ENCODE measurements around the gene MYO5A.

MYO5A gene

GRCh38 chr15:52546031-52546751, 17.5 kb upstream of the MYO5A start:
- DNase-seq (ENCODE audit: insufficient read length, low spot score) (no peak), FAIRE-seq (no peak)
- peak; percentile 25; the same call in 1 of the 2 replicates for TF ChIP-seq POLR2A (IDR thresholded peaks at IDR 0.05; ENCODE audit: low read depth, low read length)
- no peak for TF ChIP-seq TAF1 (IDR thresholded peaks at IDR 0.05; ENCODE audit: low read depth, low read length)
- peak; percentile 74; the same call in 1 of the 2 replicates for TF ChIP-seq POLR2AphosphoS5 (IDR thresholded peaks at IDR 0.05; ENCODE audit: low read depth, low read length)

- no peak for FAIRE-seq
Measured at GRCh38 chr15:52540374-52541012, 11.8 kb upstream of the MYO5A start.

GRCh38 chr15:52537459-52537858, 8.8 kb upstream of the MYO5A start:
- DNase-seq (ENCODE audit: insufficient read length, low spot score) (no peak), FAIRE-seq (no peak)
- TF ChIP-seq POLR2AphosphoS5 (IDR thresholded peaks at IDR 0.05; ENCODE audit: low read depth, low read length) (no peak), PAX5 (IDR thresholded peaks at IDR 0.05; ENCODE audit: insufficient read depth, low read length, severe bottlenecking) (no peak), POLR2A (IDR thresholded peaks at IDR 0.05; ENCODE audit: low read depth, low read length) (no peak), POU2F2 (IDR thresholded peaks at IDR 0.05; ENCODE audit: low read depth, low read length) (no peak), SPI1 (IDR thresholded peaks at IDR 0.05; ENCODE audit: low read depth, low read length) (no peak), TAF1 (IDR thresholded peaks at IDR 0.05; ENCODE audit: low read depth, low read length) (no peak)

More at GRCh38 chr15:52540374-52541012, 11.8 kb upstream of the MYO5A start:
- DNase-seq (ENCODE audit: insufficient read length, low spot score): no peak
- TF ChIP-seq PAX5 (IDR thresholded peaks at IDR 0.05; ENCODE audit: insufficient read depth, low read length, severe bottlenecking) (no peak), TAF1 (IDR thresholded peaks at IDR 0.05; ENCODE audit: low read depth, low read length) (no peak), POU2F2 (IDR thresholded peaks at IDR 0.05; ENCODE audit: low read depth, low read length) (no peak), SPI1 (IDR thresholded peaks at IDR 0.05; ENCODE audit: low read depth, low read length) (no peak), POLR2A (IDR thresholded peaks at IDR 0.05; ENCODE audit: low read depth, low read length) (no peak), POLR2AphosphoS5 (IDR thresholded peaks at IDR 0.05; ENCODE audit: low read depth, low read length) (no peak)

GRCh38 chr15:52532427-52532826, 3.7 kb upstream of the MYO5A start:
- TF ChIP-seq POLR2AphosphoS5 (IDR thresholded peaks at IDR 0.05; ENCODE audit: low read depth, low read length): no peak
- TF ChIP-seq POU2F2 (IDR thresholded peaks at IDR 0.05; ENCODE audit: low read depth, low read length): no peak
- no peak for TF ChIP-seq POLR2A (IDR thresholded peaks at IDR 0.05; ENCODE audit: low read depth, low read length)
- TF ChIP-seq TAF1 (IDR thresholded peaks at IDR 0.05; ENCODE audit: low read depth, low read length): no peak
- TF ChIP-seq SPI1 (IDR thresholded peaks at IDR 0.05; ENCODE audit: low read depth, low read length): no peak
- TF ChIP-seq PAX5 (IDR thresholded peaks at IDR 0.05; ENCODE audit: insufficient read depth, low read length, severe bottlenecking): no peak
- no peak for FAIRE-seq

GRCh38 chr15:52529940-52530339, 1.3 kb upstream of the MYO5A start:
- FAIRE-seq (no peak), DNase-seq (ENCODE audit: insufficient read length, low spot score) (no peak)
- no peak for TF ChIP-seq TAF1 (IDR thresholded peaks at IDR 0.05; ENCODE audit: low read depth, low read length)

More at GRCh38 chr15:52532427-52532826, 3.7 kb upstream of the MYO5A start:
- DNase-seq (ENCODE audit: insufficient read length, low spot score): no peak

- no peak for DNase-seq (ENCODE audit: insufficient read length, low spot score)
- TF ChIP-seq POLR2AphosphoS5 (IDR thresholded peaks at IDR 0.05; ENCODE audit: low read depth, low read length) (no peak), POU2F2 (IDR thresholded peaks at IDR 0.05; ENCODE audit: low read depth, low read length) (no peak), SPI1 (IDR thresholded peaks at IDR 0.05; ENCODE audit: low read depth, low read length) (no peak), PAX5 (IDR thresholded peaks at IDR 0.05; ENCODE audit: insufficient read depth, low read length, severe bottlenecking) (no peak), TAF1 (IDR thresholded peaks at IDR 0.05; ENCODE audit: low read depth, low read length) (no peak), POLR2A (IDR thresholded peaks at IDR 0.05; ENCODE audit: low read depth, low read length) (no peak)
- no peak for FAIRE-seq
Measured at GRCh38 chr15:52529341-52529924, 753 bp upstream of the MYO5A start.

- FAIRE-seq (peak; percentile 51), DNase-seq (ENCODE audit: insufficient read length, low spot score) (peak; percentile 25)
- TF ChIP-seq SPI1 (IDR thresholded peaks at IDR 0.05; ENCODE audit: low read depth, low read length) (no peak), POLR2A (IDR thresholded peaks at IDR 0.05; ENCODE audit: low read depth, low read length) (no peak), POLR2AphosphoS5 (IDR thresholded peaks at IDR 0.05; ENCODE audit: low read depth, low read length) (no peak), TAF1 (IDR thresholded peaks at IDR 0.05; ENCODE audit: low read depth, low read length) (no peak), POU2F2 (IDR thresholded peaks at IDR 0.05; ENCODE audit: low read depth, low read length) (no peak), PAX5 (IDR thresholded peaks at IDR 0.05; ENCODE audit: insufficient read depth, low read length, severe bottlenecking) (no peak)
Measured at GRCh38 chr15:52527911-52528563, 643 bp downstream of the MYO5A start.

- FAIRE-seq: no peak
- TF ChIP-seq SPI1 (IDR thresholded peaks at IDR 0.05; ENCODE audit: low read depth, low read length): no peak
- no peak for TF ChIP-seq PAX5 (IDR thresholded peaks at IDR 0.05; ENCODE audit: insufficient read depth, low read length, severe bottlenecking)
- no peak for TF ChIP-seq POU2F2 (IDR thresholded peaks at IDR 0.05; ENCODE audit: low read depth, low read length)
- TF ChIP-seq TAF1 (IDR thresholded peaks at IDR 0.05; ENCODE audit: low read depth, low read length): no peak
- no peak for TF ChIP-seq POLR2A (IDR thresholded peaks at IDR 0.05; ENCODE audit: low read depth, low read length)
- TF ChIP-seq POLR2AphosphoS5 (IDR thresholded peaks at IDR 0.05; ENCODE audit: low read depth, low read length): no peak
Measured at GRCh38 chr15:52527196-52527910, 1.3 kb downstream of the MYO5A start.

More at GRCh38 chr15:52527196-52527910, 1.3 kb downstream of the MYO5A start:
- DNase-seq (ENCODE audit: insufficient read length, low spot score): no peak
